Fibroblast of lung (primary cell): ENCODE measurements around the gene HSD3B7. TPM values are rescaled to one million over a fixed set of nuclear protein-coding genes. Genes with fewer than 3 reads are reported as not detected.

Source experiments
- DNase-seq, 2 donors: peaks; one replicate each; pipeline versions ENCODE4 v3.0.0 to v3.0.0-alpha.2; 2010; ENCODE audit warnings: low read depth in 2 of 2
- H2AFZ ChIP-seq: 2 replicates; pipeline ENCODE4 v1.5.1; 2012; ENCODE audit warnings: low read length, control low read depth, inconsistent platforms
- H3K27ac ChIP-seq: 2 replicates; pipeline ENCODE4 v1.5.1; 2011; ENCODE audit warnings: low read length, control low read depth; ENCODE audit not compliant: insufficient read depth
- H3K27me3 ChIP-seq: 2 replicates; pipeline ENCODE4 v1.5.1; 2011; ENCODE audit warnings: mild to moderate bottlenecking, low read length; ENCODE audit not compliant: control insufficient read depth, insufficient read depth
- H3K36me3 ChIP-seq: 2 replicates; pipeline ENCODE4 v1.5.1; 2011; ENCODE audit warnings: low read length; ENCODE audit not compliant: control insufficient read depth, insufficient read depth
- H3K4me1 ChIP-seq: 2 replicates; pipeline ENCODE4 v1.5.1; 2011; ENCODE audit warnings: low read length; ENCODE audit not compliant: control insufficient read depth, insufficient read depth; ENCODE audit errors: extremely low read depth
- H3K4me2 ChIP-seq: 2 replicates; pipeline ENCODE4 v1.5.1; 2011; ENCODE audit warnings: low read length, control low read depth; ENCODE audit not compliant: insufficient read depth; ENCODE audit errors: extremely low read depth
- H3K4me3 ChIP-seq, 4 experiments: fragments of 200-600 bp in 1 of 4; sonication (generic) in 1 of 4; replicated peaks in 1 of 4; 2 replicates each; pipeline ENCODE4 v1.5.1; 2011 to 2016; ENCODE audit warnings: low read length in 4 of 4, low read depth in 3 of 4, mild to moderate bottlenecking in 3 of 4, control low read depth in 2 of 4, inconsistent platforms in 1 of 4, mixed read lengths in 1 of 4; ENCODE audit not compliant: insufficient read depth in 1 of 4; ENCODE audit errors: control extremely low read depth in 1 of 4
- H3K79me2 ChIP-seq: 2 replicates; pipeline ENCODE4 v1.5.1; 2012; ENCODE audit warnings: mild to moderate bottlenecking, low read length, inconsistent platforms; ENCODE audit not compliant: control insufficient read depth, insufficient read depth
- H3K9ac ChIP-seq: 2 replicates; pipeline ENCODE4 v1.5.1; 2011; ENCODE audit warnings: mild to moderate bottlenecking, low read length, control low read depth; ENCODE audit not compliant: insufficient read depth
- H3K9me3 ChIP-seq: 2 replicates; pipeline ENCODE4 v1.5.1; 2012; ENCODE audit warnings: low read depth, low read length; ENCODE audit not compliant: control insufficient read depth, insufficient read depth
- H4K20me1 ChIP-seq: 2 replicates; pipeline ENCODE4 v1.5.1; 2011; ENCODE audit warnings: low read length; ENCODE audit not compliant: control insufficient read depth, insufficient read depth; ENCODE audit errors: extremely low read depth
- EZH2 ChIP-seq: IDR thresholded peaks from 2 replicates; pipeline ENCODE4 v1.5.1; 2012; ENCODE audit warnings: low read length, control low read depth, mild to moderate bottlenecking; ENCODE audit errors: missing control alignments
- polyA plus RNA-seq, 2 donors: library from polyadenylated mRNA; depleted of rRNA in 1 of 2; stranded (reverse) in 1 of 2; unstranded in 1 of 2; fragments of >200 nt; gene quantifications; 2 replicates each; pipeline ENCODE4 v1.2.1, GENCODE V29; 2011 to 2012; ENCODE audit warnings: missing spikeins in 1 of 2
- total RNA-seq: library from RNA; depleted of rRNA; stranded (reverse); fragments of >200 nt; gene quantifications from 2 replicates; pipeline ENCODE4 v1.2.1, GENCODE V29; 2014
- TF ChIP-seq, protein P1 (sequence below), 2 donors: IDR thresholded peaks in 1 of 2; conservative IDR thresholded peaks in 1 of 2; 1 replicate in 1 of 2; 2 replicates in 1 of 2; pipeline ENCODE4 v1.5.1; 2011 to 2012; ENCODE audit warnings: low read length in 2 of 2, control low read depth in 1 of 2, inconsistent platforms in 1 of 2, low read depth in 1 of 2, mild to moderate bottlenecking in 1 of 2

Gene HSD3B7
- total and polyA plus RNA-seq, 2 donors (not counting 1 experiment from before 2014, with no cell fraction given), result 13.2 to 47.9 TPM

DNA sequence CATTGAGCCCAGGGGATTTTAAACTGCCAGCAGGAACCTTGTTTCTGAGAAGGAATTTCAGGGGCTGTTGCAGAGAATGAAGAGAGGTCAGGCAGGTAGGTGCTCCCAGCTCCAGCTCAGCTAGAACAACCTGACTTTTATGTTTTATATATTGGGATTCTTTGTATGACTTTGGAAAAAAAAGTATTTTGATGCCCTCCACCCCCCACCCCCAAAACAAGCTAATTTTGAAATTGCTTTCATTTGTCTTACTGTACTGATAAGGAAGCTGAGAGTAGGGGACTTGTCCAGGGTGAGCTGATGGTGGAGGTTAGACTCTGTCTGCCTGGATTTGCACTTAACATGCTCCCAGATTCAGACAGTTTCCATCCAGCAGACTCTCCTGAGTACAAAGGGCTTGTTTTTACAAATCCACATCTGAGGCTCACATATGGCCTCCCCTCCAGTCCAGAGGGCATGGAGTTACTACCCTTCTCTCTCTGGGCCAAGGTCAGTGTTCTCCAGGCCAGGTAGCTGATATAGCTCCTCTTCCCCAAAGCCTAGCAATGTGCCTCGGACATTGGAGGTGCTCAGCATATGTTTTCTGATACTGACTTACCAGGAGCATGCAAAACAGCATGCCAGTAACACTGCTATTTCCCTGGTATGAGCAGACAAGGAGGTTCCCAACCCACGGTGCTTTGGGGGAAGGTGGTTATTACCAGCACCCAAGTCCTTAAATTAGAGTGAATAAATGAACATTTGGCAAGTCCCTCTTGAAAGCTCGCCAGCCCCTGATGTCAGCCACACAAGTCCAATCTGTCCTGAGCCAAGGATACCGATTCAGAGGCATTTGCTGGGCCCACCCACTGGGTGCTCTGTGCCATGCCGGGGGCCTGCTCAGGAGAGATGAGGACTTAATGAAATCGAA is 14.1 kb downstream of the HSD3B7 start:
- Histone ChIP-seq H3K4me2 (no peak overlapping the region), H3K27ac (peak overlapping the region; percentile 95)
- peak in 1 of 2 donors; percentile 64 for DNase-seq

DNA sequence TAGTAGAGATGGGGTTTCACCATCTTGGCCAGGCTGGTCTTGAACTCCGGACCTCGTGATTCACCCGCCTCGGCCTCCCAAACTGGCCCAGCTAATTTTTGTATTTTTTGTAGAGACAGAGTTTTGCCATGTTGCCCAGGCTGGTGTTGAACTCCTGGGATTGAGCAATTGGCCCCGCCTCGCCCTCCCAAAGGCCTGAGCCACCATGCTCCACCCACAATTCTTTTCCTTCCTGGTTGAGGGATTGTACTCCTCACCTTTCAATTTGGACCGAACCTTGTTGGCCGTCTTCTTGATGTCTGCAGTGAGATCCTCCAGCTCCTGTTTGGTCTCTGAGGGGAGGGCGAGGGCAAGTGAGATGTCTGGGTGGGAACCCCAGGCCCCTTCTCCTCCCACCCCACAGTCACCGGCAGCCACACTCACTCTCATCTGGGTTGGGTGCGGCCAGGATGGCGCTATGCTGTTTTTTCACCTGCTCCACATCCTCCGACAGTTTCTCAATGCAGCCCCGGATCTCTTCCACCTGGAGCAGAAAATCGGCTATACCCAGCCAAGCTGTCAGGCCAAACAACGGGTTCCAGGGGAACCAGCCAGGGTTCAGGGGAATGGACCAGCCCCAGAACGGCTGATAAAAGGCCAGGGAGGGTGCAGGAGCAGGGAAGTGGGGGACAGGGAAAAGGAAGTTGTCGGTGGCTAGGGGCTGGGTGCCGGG is 15.8 kb downstream of the HSD3B7 start:
- Histone ChIP-seq H3K4me3 (no peak overlapping the region), H3K36me3 (no peaks in the 10 kb centered on the region), H3K27me3 (no peaks in the 10 kb centered on the region), H3K27ac (no peak overlapping the region), H2AFZ (no peak overlapping the region), H3K4me2 (no peak overlapping the region), H3K9ac (no peak overlapping the region), H4K20me1 (no peaks in the 10 kb centered on the region), H3K4me1 (peaks cover 24% of the 10 kb centered on the region), H3K9me3 (no peaks in the 10 kb centered on the region), H3K79me2 (no peaks in the 10 kb centered on the region)
- DNase-seq, result no peak
- TF ChIP-seq, protein P1, sequence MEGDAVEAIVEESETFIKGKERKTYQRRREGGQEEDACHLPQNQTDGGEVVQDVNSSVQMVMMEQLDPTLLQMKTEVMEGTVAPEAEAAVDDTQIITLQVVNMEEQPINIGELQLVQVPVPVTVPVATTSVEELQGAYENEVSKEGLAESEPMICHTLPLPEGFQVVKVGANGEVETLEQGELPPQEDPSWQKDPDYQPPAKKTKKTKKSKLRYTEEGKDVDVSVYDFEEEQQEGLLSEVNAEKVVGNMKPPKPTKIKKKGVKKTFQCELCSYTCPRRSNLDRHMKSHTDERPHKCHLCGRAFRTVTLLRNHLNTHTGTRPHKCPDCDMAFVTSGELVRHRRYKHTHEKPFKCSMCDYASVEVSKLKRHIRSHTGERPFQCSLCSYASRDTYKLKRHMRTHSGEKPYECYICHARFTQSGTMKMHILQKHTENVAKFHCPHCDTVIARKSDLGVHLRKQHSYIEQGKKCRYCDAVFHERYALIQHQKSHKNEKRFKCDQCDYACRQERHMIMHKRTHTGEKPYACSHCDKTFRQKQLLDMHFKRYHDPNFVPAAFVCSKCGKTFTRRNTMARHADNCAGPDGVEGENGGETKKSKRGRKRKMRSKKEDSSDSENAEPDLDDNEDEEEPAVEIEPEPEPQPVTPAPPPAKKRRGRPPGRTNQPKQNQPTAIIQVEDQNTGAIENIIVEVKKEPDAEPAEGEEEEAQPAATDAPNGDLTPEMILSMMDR (conservative IDR thresholded peaks at IDR 0.05 in 1 of 2, IDR thresholded peaks at IDR 0.05 in 1 of 2; ENCODE audit: low read depth in 1 of 2, low read length in 2 of 2), result no peak
- no peak for TF ChIP-seq EZH2

More for the DNA sequence above, 14.1 kb downstream of the HSD3B7 start:
- no peaks in the 10 kb centered on the region for H3K36me3 ChIP-seq
- H3K79me2 ChIP-seq, result no peaks in the 10 kb centered on the region
- no peak overlapping the region for H3K9ac ChIP-seq
- H2AFZ ChIP-seq, result no peak overlapping the region
- H3K4me1 ChIP-seq, result peaks cover 21% of the 10 kb centered on the region
- H3K27me3 ChIP-seq, result no peaks in the 10 kb centered on the region
- H3K4me3 ChIP-seq, result no peak overlapping the region
- no peaks in the 10 kb centered on the region for H4K20me1 ChIP-seq
- H3K9me3 ChIP-seq, result no peaks in the 10 kb centered on the region
- TF ChIP-seq EZH2, result no peak
- TF ChIP-seq, protein P1 (conservative IDR thresholded peaks at IDR 0.05 in 1 of 2, IDR thresholded peaks at IDR 0.05 in 1 of 2; ENCODE audit: low read depth in 1 of 2, low read length in 2 of 2), result no peak

DNA sequence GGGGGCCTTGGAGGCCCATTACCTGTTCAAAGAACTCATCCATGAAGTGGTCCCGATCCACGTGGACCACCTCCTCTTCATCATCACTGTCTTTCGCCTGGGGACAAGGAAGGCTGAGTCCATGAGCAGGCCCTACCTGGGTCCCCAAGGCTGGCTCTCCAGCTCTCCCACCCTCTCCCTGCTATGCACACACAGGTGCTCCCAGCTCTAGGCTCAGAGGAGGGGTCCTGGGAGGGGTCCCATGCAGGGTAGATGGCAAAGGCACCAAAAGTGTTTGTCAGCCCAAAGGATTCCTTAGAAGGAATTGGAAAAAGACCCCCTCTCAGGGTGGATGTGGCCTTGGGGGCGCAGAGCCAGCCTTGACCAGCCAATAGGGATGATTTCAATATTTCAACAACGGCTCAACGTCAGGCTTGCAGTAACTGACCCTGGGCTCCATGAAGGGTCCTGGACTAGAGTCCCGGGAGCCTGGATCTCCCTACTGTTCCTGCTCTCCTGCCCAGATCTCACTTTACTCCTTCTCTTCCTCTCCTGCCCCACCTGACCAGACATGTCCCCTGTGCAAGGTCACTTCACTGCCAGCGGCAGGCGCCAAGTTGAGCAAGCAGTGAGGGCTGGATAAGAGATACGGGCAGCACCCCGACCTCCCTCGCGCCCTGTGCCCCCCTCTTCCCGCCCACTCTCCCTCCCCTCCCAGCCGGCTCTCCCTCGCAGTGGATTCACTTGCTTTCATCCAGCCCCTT is 16.7 kb downstream of the HSD3B7 start:
- Histone ChIP-seq H4K20me1 (no peaks in the 10 kb centered on the region), H3K79me2 (no peaks in the 10 kb centered on the region), H2AFZ (no peak overlapping the region), H3K9me3 (no peaks in the 10 kb centered on the region), H3K9ac (no peak overlapping the region), H3K4me1 (peaks cover 27% of the 10 kb centered on the region), H3K27me3 (no peaks in the 10 kb centered on the region), H3K27ac (no peak overlapping the region), H3K4me3 (no peak overlapping the region), H3K36me3 (no peaks in the 10 kb centered on the region), H3K4me2 (no peak overlapping the region)
- TF ChIP-seq, protein P1 (conservative IDR thresholded peaks at IDR 0.05 in 1 of 2, IDR thresholded peaks at IDR 0.05 in 1 of 2; ENCODE audit: low read depth in 1 of 2, low read length in 2 of 2), result no peak
- TF ChIP-seq EZH2, result no peak
- DNase-seq, result no peak
